ENCODE results near the gene COTL1.
"Not testable (repeated sequence)": the region's sequence is repeated elsewhere in the genome, so short reads cannot be mapped to it uniquely, and the experiment has no call there.

Gene COTL1

GRCh38 chr16:84567286-84567962 is 50.5 kb downstream of the COTL1 start:
- no peak for DNase-seq

GRCh38 chr16:84566545-84567257 is 51.2 kb downstream of the COTL1 start:
- DNase-seq: no peak

GRCh38 chr16:84565669-84566495 is 52.0 kb downstream of the COTL1 start:
- no peak for DNase-seq

GRCh38 chr16:84563786-84564420 is 54.0 kb downstream of the COTL1 start:
- DNase-seq: no peak

GRCh38 chr16:84563064-84563715 is 54.7 kb downstream of the COTL1 start:
- DNase-seq: no peak

- DNase-seq: no peak
These were observed 55.6 kb downstream of the COTL1 start for GRCh38 chr16:84562174-84562815.

GRCh38 chr16:84561291-84561690 is 56.6 kb downstream of the COTL1 start:
- no peak for DNase-seq

- DNase-seq: no peak
These were observed 57.6 kb downstream of the COTL1 start for GRCh38 chr16:84560269-84560668.

- no peak for DNase-seq
These were observed 58.5 kb downstream of the COTL1 start for GRCh38 chr16:84559311-84559932.

- not testable (repeated sequence) for DNase-seq
These were observed 59.0 kb downstream of the COTL1 start for GRCh38 chr16:84558850-84559249.

GRCh38 chr16:84557504-84557903 is 60.4 kb downstream of the COTL1 start:
- no peak for DNase-seq

- DNase-seq: no peak
These were observed 60.8 kb downstream of the COTL1 start for GRCh38 chr16:84557059-84557458.

GRCh38 chr16:84555418-84556196 is 62.3 kb downstream of the COTL1 start:
- DNase-seq: no peak

- no peak for DNase-seq
These were observed 63.1 kb downstream of the COTL1 start for GRCh38 chr16:84554627-84555328.

- peak; percentile 36 for DNase-seq
These were observed 63.9 kb downstream of the COTL1 start for GRCh38 chr16:84553873-84554399.

GRCh38 chr16:84552135-84552534 is 65.7 kb downstream of the COTL1 start:
- DNase-seq: no peak

- DNase-seq: no peak
These were observed 67.8 kb downstream of the COTL1 start for GRCh38 chr16:84550096-84550495.

GRCh38 chr16:84548971-84549844 is 68.7 kb downstream of the COTL1 start:
- DNase-seq: peak; percentile 12

GRCh38 chr16:84548508-84548907 is 69.4 kb downstream of the COTL1 start:
- DNase-seq: no peak
